Esophagus squamous epithelium (tissue), 5 donors: ENCODE results near the gene ULBP1. TPM values are rescaled to one million over a fixed set of nuclear protein-coding genes. Genes with fewer than 3 reads are reported as not detected.
"Not testable (repeated sequence)": the region's sequence is repeated elsewhere in the genome, so short reads cannot be mapped to it uniquely, and the experiment has no call there.

Experiments
- DNase-seq: peaks from one replicate; lab custom pipeline; 2025; lab: John Stamatoyannopoulos, UW
- H3K27ac ChIP-seq, 4 donors: fragments of 200-600 bp; sonication (generic); one replicate each; pipeline ENCODE4 v1.5.1; 2016 to 2019; ENCODE audit warnings: mild to moderate bottlenecking in 1 of 4
- H3K27me3 ChIP-seq, 4 donors: fragments of 200-600 bp; sonication (generic); 1 replicate in 3 of 4; 2 replicates in 1 of 4; pipeline versions ENCODE4 v1.5.1 to v1.6.0; 2017 to 2021; ENCODE audit warnings: antibody characterized with exemption in 1 of 4
- H3K36me3 ChIP-seq, 3 donors: fragments of 200-600 bp; sonication (generic); one replicate each; pipeline ENCODE4 v1.5.1; 2016 to 2019
- H3K4me1 ChIP-seq, 3 donors: fragments of 200-600 bp; sonication (generic); one replicate each; pipeline ENCODE4 v1.5.1; 2017 to 2019
- H3K4me3 ChIP-seq, 4 donors: fragments of 200-600 bp; sonication (generic); 1 replicate in 3 of 4; 2 replicates in 1 of 4; pipeline ENCODE4 v1.5.1; 2016 to 2019; ENCODE audit warnings: mild to moderate bottlenecking in 2 of 4, moderate library complexity in 1 of 4
- H3K9me3 ChIP-seq, 3 donors: fragments of 200-600 bp; sonication (generic); one replicate each; pipeline ENCODE4 v1.5.1; 2016 to 2019
- POLR2A ChIP-seq, 4 donors: fragments of 450-650 bp; IDR thresholded peaks; one replicate each; pipeline ENCODE4 v1.6.1; 2017; ENCODE audit warnings: antibody characterized with exemption in 4 of 4, mild to moderate bottlenecking in 4 of 4, moderate library complexity in 3 of 4
- WGBS, 2 donors: methylation state at CpG; one replicate each; pipeline ENCODE4 v1.1.5; 2018; 5-methylcytosine and 5-hydroxymethylcytosine counted together
- intact Hi-C: fragments of 100-400 bp; cut with DNase I; formaldehyde crosslinking; loops from one replicate; pipeline ENCODE4 v1.15.0; 2022
- total RNA-seq, 4 donors: library from RNA; depleted of rRNA; stranded (reverse); fragments of >200 nt; gene quantifications; one replicate each; pipeline ENCODE4 v1.1.0, GENCODE V29; 2016
- TF ChIP-seq, protein P1 (sequence below), 6 experiments: fragments of 450-650 bp in 4 of 6; fragments of 200-600 bp in 2 of 6; sonication (generic) in 2 of 6; IDR thresholded peaks; one replicate each; pipeline ENCODE4 v1.5.1; 2016 to 2019; ENCODE audit warnings: antibody characterized with exemption in 6 of 6, mild to moderate bottlenecking in 4 of 6, moderate library complexity in 4 of 6
- donor health status: DM: yes; HTN: yes; CAD: no.

The ULBP1 gene
- total RNA-seq, 4 donors from 2014 or later = 0.26 to 0.27 TPM; not detected in 2

DNA sequence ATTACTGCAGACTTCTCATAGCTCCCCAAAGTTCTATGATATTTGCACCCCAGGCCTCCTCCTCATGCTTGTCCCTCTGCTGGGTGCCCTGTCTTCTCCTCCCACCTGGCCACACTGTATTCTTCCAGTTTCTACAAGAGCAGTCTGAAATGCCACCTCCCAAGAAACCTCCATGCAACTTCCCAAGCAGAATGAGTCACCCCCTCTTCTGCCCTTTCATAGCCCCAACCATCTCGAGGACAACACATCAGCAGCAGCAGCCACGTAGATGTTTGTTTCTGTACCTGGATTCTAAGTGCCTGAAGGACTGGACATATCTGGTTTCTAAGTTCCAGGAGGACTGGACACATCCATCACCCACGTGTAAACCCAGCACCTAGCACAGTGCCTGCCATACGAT, 28.5 kb upstream of the ULBP1 start:
- intact Hi-C loops = loop anchor here (5.0 to 10.0 kb wide), 2 partner anchors 82 to 470 kb away; no protein-coding TSS in a partner anchor
- Histone ChIP-seq H3K27ac (no peak overlapping the region), H3K4me1 (peaks cover 11 to 19% (median 11%) of the 10 kb centered on the region in 3 donors), H3K9me3 (no peaks in the 10 kb centered on the region), H3K36me3 (no peaks in the 10 kb centered on the region), H3K4me3 (no peak overlapping the region), H3K27me3 (peaks cover 8 to 98% (median 28%) of the 10 kb centered on the region in 4 donors)
- DNase-seq = no peak
- 34 to 36% methylated on average over 4 of the region's 4 CpGs for WGBS, 2 donors
- TF ChIP-seq, protein P1, sequence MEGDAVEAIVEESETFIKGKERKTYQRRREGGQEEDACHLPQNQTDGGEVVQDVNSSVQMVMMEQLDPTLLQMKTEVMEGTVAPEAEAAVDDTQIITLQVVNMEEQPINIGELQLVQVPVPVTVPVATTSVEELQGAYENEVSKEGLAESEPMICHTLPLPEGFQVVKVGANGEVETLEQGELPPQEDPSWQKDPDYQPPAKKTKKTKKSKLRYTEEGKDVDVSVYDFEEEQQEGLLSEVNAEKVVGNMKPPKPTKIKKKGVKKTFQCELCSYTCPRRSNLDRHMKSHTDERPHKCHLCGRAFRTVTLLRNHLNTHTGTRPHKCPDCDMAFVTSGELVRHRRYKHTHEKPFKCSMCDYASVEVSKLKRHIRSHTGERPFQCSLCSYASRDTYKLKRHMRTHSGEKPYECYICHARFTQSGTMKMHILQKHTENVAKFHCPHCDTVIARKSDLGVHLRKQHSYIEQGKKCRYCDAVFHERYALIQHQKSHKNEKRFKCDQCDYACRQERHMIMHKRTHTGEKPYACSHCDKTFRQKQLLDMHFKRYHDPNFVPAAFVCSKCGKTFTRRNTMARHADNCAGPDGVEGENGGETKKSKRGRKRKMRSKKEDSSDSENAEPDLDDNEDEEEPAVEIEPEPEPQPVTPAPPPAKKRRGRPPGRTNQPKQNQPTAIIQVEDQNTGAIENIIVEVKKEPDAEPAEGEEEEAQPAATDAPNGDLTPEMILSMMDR (IDR thresholded peaks at IDR 0.05) = no peak
- TF ChIP-seq POLR2A (IDR thresholded peaks at IDR 0.05) = no peak

DNA sequence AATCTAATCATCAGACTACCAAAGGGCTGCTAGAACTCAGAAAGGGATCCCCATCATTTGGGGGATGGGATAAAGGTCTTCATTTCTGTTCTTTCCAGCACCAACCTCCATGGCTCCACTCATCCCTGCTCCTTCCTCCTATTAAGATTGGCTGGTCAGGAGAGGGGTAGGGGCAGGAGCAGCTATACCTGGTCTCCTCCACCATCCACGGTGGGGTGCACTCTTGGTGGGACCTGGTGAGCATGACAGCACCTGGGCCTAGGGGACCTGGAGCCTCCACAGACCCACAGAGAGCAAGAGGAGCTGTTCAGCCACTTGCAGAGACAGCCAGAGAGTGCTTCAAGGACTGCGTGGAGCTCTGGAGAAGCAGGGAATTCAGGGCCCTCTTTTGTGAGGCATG, 28.1 kb upstream of the ULBP1 start:
- DNase-seq = no peak
- H3K4me3 ChIP-seq = no peak overlapping the region
- H3K9me3 ChIP-seq = no peaks in the 10 kb centered on the region
- no peaks in the 10 kb centered on the region for H3K36me3 ChIP-seq
- peaks cover 11 to 21% (median 11%) of the 10 kb centered on the region in 3 donors for H3K4me1 ChIP-seq
- peaks cover 8 to 98% (median 32%) of the 10 kb centered on the region in 4 donors for H3K27me3 ChIP-seq
- WGBS, 2 donors = 53 to 70% methylated on average over 1 to 2 of the region's 2 CpGs
- H3K27ac ChIP-seq = no peak overlapping the region
- intact Hi-C loops = loop anchor here (5.0 to 10.0 kb wide), 2 partner anchors 82 to 469 kb away; no protein-coding TSS in a partner anchor
- TF ChIP-seq POLR2A (IDR thresholded peaks at IDR 0.05) = no peak
- TF ChIP-seq, protein P1 (IDR thresholded peaks at IDR 0.05) = no peak

DNA sequence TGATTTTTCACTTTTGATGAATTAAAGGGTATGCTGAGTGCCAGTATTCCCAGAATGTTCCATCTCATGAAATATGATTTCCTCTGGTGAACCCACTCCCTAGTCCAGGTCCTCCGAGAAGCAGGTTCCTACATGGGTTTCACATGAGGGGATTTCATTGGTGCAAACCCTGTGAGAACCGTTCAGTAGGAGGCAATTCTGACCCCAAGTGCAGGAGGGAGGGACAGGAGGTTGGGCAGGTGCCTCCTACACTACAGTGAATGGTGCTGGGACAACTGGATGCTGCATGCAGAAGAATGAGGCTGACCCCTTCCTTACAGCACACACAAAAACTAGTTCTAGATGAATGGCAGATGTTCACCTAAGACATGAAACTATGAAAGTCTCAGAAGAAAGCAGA, 27.0 kb upstream of the ULBP1 start:
- H3K9me3 ChIP-seq = no peaks in the 10 kb centered on the region
- H3K36me3 ChIP-seq = no peaks in the 10 kb centered on the region
- DNase-seq = no peak
- no peak overlapping the region for H3K4me3 ChIP-seq
- H3K4me1 ChIP-seq = peaks cover 17 to 31% (median 18%) of the 10 kb centered on the region in 3 donors
- TF ChIP-seq, protein P1 (IDR thresholded peaks at IDR 0.05) = no peak
- no peak for TF ChIP-seq POLR2A (IDR thresholded peaks at IDR 0.05)
- no peak overlapping the region for H3K27ac ChIP-seq
- WGBS, 2 donors = 51 to 56% methylated on average over 2 of the region's 2 CpGs
- intact Hi-C loops = loop anchor here (5.0 to 10.0 kb wide), 2 partner anchors 81 to 468 kb away; no protein-coding TSS in a partner anchor
- peaks cover 8 to 98% (median 36%) of the 10 kb centered on the region in 4 donors for H3K27me3 ChIP-seq

DNA sequence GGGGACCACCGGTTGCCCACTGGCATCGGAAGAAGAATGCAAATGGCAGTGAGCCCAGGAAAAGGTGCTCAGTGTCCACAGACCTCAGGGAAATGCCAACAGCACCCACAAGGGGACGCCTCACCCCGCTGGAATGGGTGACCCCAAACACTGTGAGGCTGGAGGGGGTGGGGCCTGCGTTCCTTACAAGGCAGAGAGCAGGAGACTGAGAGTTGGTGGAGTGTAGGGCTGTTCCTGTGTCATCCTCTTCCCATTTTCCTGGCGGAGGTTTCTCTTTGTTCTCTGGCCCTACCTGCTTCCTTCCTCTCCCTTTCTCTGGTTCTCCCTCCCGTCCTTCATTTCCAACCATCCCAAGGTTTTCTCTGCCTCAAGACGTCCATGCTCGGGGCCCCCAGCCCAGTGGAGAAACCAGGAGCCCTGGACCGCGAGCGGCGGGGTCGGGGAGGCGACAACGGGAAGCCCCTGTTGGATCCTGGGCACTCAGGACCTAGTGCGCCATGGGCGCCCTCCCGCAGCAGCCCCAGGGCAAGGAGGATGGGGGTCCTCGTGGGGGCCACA, 25.7 kb upstream of the ULBP1 start:
- intact Hi-C loops = loop anchor here (5.0 to 10.0 kb wide), 2 partner anchors 79 to 467 kb away; no protein-coding TSS in a partner anchor
- Histone ChIP-seq H3K4me1 (peaks cover 20 to 40% (median 24%) of the 10 kb centered on the region in 3 donors), H3K4me3 (peak overlapping the region; percentile 28 to 66 (median 53)), H3K27me3 (peaks cover 8 to 99% (median 36%) of the 10 kb centered on the region in 4 donors)
- H3K36me3 ChIP-seq, H3K9me3 ChIP-seq, H3K27ac ChIP-seq, DNase-seq: not testable (repeated sequence)
- 0% methylated on average over 1 to 2 of the region's 20 CpGs for WGBS, 2 donors

DNA sequence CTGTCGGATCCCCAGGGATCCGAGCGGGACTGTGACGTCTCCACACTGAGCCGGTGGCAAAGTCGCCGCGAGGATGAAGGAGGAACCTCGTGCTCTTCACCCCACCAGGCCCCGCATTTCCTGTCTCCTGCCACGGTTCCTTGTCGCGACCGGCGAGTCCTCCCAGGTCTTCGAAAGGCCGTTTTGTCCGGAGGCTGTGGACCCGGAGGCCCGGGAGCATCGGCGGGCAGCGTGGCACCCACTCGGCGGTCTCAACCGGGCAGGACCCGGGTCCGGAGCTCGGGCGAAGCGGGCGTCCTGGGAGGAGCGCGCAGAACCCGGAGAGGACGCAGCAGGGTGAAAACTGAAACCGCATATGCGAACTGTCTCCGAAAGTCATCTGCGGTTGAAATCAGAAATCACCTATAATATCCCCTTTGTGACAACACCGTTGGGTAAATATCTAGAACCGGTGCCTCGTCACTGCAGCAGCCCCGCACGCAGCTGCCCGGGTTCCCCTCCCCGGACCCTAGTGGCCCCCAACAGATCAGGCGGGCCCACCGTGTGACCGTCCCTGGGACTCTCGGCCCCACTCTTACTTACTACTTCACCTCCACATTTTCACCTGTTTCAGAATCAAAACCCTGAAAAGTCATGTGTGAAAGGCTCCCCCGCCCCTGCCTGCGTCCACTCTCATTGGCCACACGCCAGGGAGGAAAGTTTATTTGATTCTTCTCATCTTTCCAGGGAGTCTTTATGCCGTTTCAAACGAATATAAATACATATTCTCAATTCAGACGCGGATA, 25.0 kb upstream of the ULBP1 start:
- no peak overlapping the region for H3K27ac ChIP-seq
- WGBS, 2 donors = 2 to 3% methylated on average over 21 to 29 of the region's 58 CpGs
- H3K36me3 ChIP-seq = no peaks in the 10 kb centered on the region
- H3K4me1 ChIP-seq = peaks cover 20 to 40% (median 24%) of the 10 kb centered on the region in 3 donors
- DNase-seq = no peak
- H3K27me3 ChIP-seq = peaks cover 8 to 93% (median 36%) of the 10 kb centered on the region in 4 donors
- no peak for TF ChIP-seq POLR2A (IDR thresholded peaks at IDR 0.05)
- TF ChIP-seq, protein P1 (IDR thresholded peaks at IDR 0.05) = no peak
- intact Hi-C loops = loop anchor here (5.0 to 10.0 kb wide), 2 partner anchors 79 to 466 kb away; no protein-coding TSS in a partner anchor
- peak overlapping the region; percentile 28 to 66 (median 53) for H3K4me3 ChIP-seq
- H3K9me3 ChIP-seq = no peaks in the 10 kb centered on the region
